ENCODE data around the gene AP4M1. TPM values are rescaled to one million over a fixed set of nuclear protein-coding genes. Genes with fewer than 3 reads are reported as not detected.

AP4M1 gene
- total and polyA plus RNA-seq, 9 of the 15 experiments (the other 6 are each of a cell fraction or from before 2014, with no cell fraction given), result 1.3 to 30.9 (median 14.1) TPM

GRCh38 chr7:100148559-100149328 is 47.3 kb downstream of the AP4M1 start, which contains the start of gene LAMTOR4 (continued):
- TF ChIP-seq RREB1 (CRISPR knock-in tag; IDR thresholded peaks at IDR 0.05), result peak; percentile 49; the same call in 1 of the 2 replicates
- TF ChIP-seq NFIC (IDR thresholded peaks at IDR 0.05), result no peak; the same call in 1 of the 2 replicates
- TF ChIP-seq ZNF316 (IDR thresholded peaks at IDR 0.05), result no peak
- TF ChIP-seq HEY1 (CRISPR knock-in tag; IDR thresholded peaks at IDR 0.05; ENCODE audit: borderline replicate concordance), result no peak
- no peak; the same call in none of the 2 replicates for TF ChIP-seq ZNF324 (CRISPR knock-in tag; IDR thresholded peaks at IDR 0.05)
- 0 out of 2 replicates have a peak, but pooled peaks have one; percentile 39 for TF ChIP-seq E2F4 (CRISPR knock-in tag; IDR thresholded peaks at IDR 0.05; ENCODE audit: low read depth)
- peak; percentile 83 for TF ChIP-seq CEBPG (CRISPR knock-in tag; IDR thresholded peaks at IDR 0.05)
- peak in 1 of 2 experiments; percentile 76; a peak in 1 of 4 replicates for TF ChIP-seq CEBPG (tag; conservative IDR thresholded peaks at IDR 0.05 in 1 of 2, IDR thresholded peaks at IDR 0.05 in 1 of 2)
- peak; percentile 99 for TF ChIP-seq CEBPB (tag; IDR thresholded peaks at IDR 0.05)
- TF ChIP-seq PHB2 (IDR thresholded peaks at IDR 0.05; ENCODE audit: low read depth), result peak; percentile 53; the same call in 1 of the 2 replicates
- TF ChIP-seq TCF7L2 (IDR thresholded peaks at IDR 0.05; ENCODE audit: low read depth, low read length), result 0 out of 2 replicates have a peak, but pooled peaks have one; percentile 29
- peak; percentile 73; the same call in 1 of the 2 replicates for TF ChIP-seq E2F3 (CRISPR knock-in tag; IDR thresholded peaks at IDR 0.05)
- TF ChIP-seq CBFA2T2 (conservative IDR thresholded peaks at IDR 0.05), result peak; percentile 82
- TF ChIP-seq VEZF1 (CRISPR knock-in tag; IDR thresholded peaks at IDR 0.05), result peak; percentile 90
- peak; percentile 75; the same call in 1 of the 2 replicates for TF ChIP-seq THRB (CRISPR knock-in tag; conservative IDR thresholded peaks at IDR 0.05)
- TF ChIP-seq, protein P1, sequence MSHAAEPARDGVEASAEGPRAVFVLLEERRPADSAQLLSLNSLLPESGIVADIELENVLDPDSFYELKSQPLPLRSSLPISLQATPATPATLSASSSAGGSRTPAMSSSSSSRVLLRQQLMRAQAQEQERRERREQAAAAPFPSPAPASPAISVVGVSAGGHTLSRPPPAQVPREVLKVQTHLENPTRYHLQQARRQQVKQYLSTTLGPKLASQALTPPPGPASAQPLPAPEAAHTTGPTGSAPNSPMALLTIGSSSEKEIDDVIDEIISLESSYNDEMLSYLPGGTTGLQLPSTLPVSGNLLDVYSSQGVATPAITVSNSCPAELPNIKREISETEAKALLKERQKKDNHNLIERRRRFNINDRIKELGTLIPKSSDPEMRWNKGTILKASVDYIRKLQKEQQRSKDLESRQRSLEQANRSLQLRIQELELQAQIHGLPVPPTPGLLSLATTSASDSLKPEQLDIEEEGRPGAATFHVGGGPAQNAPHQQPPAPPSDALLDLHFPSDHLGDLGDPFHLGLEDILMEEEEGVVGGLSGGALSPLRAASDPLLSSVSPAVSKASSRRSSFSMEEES (CRISPR knock-in tag; IDR thresholded peaks at IDR 0.05), result peak; percentile 99

All from K562 (cell line).